Measurements from ENCODE around the gene ABHD12.
A peak's percentile ranks its signal among the peaks of the same experiment; 100 is the strongest.

ABHD12 gene

DNA sequence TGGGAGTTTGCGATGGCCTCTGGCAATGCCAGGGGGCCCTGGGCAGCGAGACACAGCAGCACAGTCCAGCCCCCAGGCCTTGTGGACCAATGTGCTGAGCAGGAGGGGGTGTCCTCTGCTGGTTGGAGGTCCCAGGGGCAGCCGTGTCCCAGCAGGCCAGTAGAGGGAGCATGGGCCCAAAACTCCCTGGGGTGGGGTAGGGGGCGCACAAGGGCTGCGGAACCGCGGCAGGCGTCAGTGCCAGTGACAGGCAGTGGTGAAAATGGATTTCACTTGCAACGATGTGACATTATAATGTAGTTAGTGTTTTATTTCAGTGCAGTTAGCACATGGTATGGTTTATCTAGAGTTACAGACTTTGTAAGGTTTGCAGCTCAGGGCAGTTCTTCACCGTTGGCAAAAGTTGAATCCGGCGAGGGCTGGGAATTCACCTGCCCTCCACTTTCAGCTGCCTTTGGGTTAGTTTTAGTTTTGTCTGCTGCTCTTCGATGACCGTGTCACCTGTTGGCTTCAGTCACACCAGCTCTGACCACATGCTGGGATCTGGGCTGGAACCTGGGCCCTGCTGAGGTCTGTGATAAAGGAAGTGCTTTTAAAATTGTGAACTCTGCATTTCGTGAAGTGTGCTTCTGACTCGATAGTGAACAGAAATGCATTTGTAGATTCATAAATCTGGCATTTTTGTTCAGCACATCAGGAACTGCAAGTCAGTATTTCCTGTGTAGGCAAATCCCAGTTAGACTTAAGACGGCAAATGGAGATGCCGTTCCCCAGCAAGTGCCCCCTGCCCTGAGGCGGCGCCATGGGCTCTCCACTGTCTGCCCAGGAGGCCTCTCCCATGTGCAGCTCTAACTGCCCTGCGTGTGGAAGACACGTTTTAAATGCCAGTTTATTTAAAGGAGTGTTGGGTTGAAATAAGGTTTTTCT lies 95.9 kb downstream of the ABHD12 start:
- FAIRE-seq (no peak), DNase-seq (ENCODE audit: insufficient read length, low spot score) (peak; percentile 56)
- TF ChIP-seq POLR2A (IDR thresholded peaks at IDR 0.05; ENCODE audit: low read depth, low read length), result no peak

- no peak for DNase-seq (ENCODE audit: insufficient read length, low spot score)
- FAIRE-seq, result no peak
- no peak for TF ChIP-seq POLR2A (IDR thresholded peaks at IDR 0.05; ENCODE audit: low read depth, low read length)
These were observed 96.7 kb downstream of the ABHD12 start for GRCh38 chr20:25293910-25294458.

GRCh38 chr20:25293507-25293906 lies 97.1 kb downstream of the ABHD12 start:
- no peak for FAIRE-seq
- no peak for TF ChIP-seq POLR2A (IDR thresholded peaks at IDR 0.05; ENCODE audit: low read depth, low read length)
- DNase-seq (ENCODE audit: insufficient read length, low spot score), result no peak

DNA sequence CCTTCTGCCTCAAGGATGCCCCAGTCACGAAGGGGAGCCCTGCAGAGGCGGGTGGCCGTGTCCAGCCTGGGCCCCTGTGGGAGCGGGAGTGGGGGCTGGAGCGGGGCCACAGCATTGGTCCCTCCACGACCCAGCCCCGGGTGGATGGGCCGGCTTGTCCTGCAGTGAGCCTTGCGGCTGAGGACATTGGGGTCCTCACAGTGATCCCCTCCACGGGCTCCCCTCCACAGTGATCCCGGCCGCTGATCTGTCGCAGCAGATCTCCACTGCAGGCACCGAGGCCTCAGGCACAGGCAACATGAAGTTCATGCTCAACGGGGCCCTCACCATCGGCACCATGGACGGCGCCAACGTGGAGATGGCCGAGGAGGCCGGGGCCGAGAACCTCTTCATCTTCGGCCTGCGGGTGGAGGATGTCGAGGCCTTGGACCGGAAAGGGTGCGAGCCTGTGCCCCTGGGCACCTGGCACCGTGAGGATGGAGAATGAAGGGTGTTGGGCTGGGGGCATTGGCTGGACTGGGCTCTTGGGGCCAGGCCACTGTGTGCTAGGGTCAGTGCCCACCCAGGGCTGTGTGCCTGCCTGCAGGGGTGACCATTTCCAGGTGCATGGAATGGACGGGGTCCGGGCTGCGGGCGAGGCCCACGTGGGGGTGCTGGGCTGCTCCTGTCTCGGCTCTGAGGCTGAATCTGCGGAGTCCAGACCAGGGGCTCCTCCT lies 98.3 kb downstream of the ABHD12 start:
- FAIRE-seq (no peak), DNase-seq (ENCODE audit: insufficient read length, low spot score) (no peak)
- no peak for TF ChIP-seq POLR2A (IDR thresholded peaks at IDR 0.05; ENCODE audit: low read depth, low read length)

DNA sequence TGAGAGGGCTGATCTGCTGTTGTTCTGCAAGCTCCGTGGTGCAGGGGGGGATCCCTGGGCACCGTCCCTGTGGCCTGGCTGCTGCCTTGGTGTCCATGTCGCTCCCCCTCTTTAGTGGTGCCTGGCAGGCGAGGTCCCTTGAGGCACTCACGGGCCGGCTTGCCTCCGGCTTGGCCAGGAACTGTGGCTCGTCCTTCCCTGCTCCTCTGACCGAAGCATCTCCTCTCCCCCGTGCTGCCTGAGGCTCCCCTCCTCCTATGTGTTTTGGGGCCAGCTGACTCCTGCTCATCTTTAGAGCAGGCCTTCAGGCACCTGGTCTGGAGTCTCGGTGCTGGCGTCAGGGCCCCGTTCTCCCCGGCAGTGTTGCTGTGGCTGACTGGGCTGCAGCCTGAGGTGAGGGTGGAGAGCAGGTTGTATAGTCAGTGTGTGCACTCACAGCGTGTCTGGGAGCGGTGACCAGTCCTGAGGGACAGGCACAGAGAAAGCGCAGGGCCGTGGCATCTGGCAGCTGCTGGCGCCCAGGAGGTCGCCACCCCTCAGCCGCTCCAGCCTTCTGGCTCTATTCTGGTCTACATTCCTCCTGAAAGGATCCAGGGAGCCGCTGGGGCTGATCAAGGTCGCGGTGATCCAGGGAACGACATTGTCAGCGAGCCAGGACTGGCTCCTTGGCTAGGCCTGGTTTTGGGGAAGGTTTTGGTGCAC lies 99.1 kb downstream of the ABHD12 start:
- no peak for TF ChIP-seq POLR2A (IDR thresholded peaks at IDR 0.05; ENCODE audit: low read depth, low read length)
- DNase-seq (ENCODE audit: insufficient read length, low spot score) (no peak), FAIRE-seq (no peak)

DNA sequence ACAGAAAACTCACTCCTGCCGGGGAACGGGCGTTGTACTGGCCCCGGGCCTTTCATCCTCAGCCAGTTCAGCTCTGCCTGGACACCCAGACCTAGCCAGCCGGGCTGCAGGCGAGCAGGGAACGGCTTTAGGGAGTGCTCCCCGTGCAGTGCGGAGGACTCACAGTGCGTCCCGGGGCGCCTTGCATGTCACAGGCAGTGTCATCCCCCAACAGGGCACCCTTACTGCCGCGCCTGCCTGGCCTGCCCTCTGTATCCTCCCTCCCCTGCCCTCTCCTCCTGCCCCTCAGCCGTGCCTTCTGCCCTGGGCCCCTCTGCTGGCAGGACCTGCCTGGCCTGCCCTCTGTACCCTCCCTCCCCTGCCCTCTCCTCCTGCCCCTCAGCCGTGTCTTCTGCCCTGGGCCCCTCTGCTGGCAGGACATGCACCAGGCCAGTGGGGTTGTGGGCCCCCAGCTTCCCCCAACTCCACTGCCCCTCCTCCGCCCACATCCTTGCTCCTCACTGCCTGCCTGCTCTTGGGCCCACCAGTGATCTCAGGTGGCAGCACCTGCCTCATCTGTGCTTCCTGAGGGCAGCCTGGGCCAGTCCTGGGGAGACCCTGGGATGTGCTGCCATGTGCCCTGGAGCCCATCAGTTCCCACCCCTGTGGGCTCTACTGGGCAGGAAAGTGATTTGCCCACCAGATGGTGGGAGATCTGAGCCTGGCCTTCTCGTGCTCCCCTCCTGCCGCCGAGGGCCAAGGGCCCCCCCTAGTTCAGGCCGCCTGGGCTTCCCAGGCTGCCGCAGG lies 99.8 kb downstream of the ABHD12 start:
- TF ChIP-seq POLR2A (IDR thresholded peaks at IDR 0.05; ENCODE audit: low read depth, low read length), result no peak
- FAIRE-seq, result no peak
- DNase-seq (ENCODE audit: insufficient read length, low spot score), result no peak

- no peak for TF ChIP-seq POLR2A (IDR thresholded peaks at IDR 0.05; ENCODE audit: low read depth, low read length)
- FAIRE-seq (no peak), DNase-seq (ENCODE audit: insufficient read length, low spot score) (no peak)
These were observed 100.6 kb downstream of the ABHD12 start for GRCh38 chr20:25289886-25290597.

- FAIRE-seq (no peak), DNase-seq (ENCODE audit: insufficient read length, low spot score) (no peak)
- no peak for TF ChIP-seq POLR2A (IDR thresholded peaks at IDR 0.05; ENCODE audit: low read depth, low read length)
These were observed 102.1 kb downstream of the ABHD12 start for GRCh38 chr20:25288291-25289181.

- no peak for FAIRE-seq
- TF ChIP-seq POLR2A (IDR thresholded peaks at IDR 0.05; ENCODE audit: low read depth, low read length), result no peak
- DNase-seq (ENCODE audit: insufficient read length, low spot score), result no peak
These were observed 102.9 kb downstream of the ABHD12 start for GRCh38 chr20:25287631-25288290.

DNA sequence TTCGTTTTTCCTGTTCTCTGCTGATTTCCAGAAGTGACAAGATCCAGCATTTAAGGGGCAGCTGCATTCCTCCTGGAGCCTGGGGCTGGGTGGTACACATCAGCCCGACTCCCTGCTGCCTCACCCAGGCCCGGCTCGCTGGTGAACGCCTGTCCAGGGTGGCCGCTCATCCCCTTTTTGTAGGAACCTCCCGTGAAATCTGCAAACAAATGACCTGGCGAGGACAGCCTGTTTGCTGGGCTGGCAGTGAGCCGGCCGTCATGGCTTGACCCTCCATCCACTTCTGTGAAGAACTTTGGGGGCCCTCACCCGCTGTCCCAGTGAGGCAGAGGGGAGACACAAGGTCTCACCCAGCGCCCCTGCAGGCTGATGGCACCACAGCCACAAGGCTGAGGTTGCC lies 103.7 kb downstream of the ABHD12 start:
- DNase-seq (ENCODE audit: insufficient read length, low spot score), result no peak

More for the DNA sequence above, 103.7 kb downstream of the ABHD12 start:
- no peak for TF ChIP-seq POLR2A (IDR thresholded peaks at IDR 0.05; ENCODE audit: low read depth, low read length)
- no peak for FAIRE-seq

Data from H54 (cell line).